Measurements from ENCODE around the gene SGK2. TPM values are rescaled to one million over a fixed set of nuclear protein-coding genes. Genes with fewer than 3 reads are reported as not detected.

The SGK2 gene
- total and polyA plus RNA-seq, 9 of the 15 experiments (the other 6 are each of a cell fraction or from before 2014, with no cell fraction given) = 0.07 to 0.31 (median 0.15) TPM; not detected in 2

- TF ChIP-seq, protein P1, sequence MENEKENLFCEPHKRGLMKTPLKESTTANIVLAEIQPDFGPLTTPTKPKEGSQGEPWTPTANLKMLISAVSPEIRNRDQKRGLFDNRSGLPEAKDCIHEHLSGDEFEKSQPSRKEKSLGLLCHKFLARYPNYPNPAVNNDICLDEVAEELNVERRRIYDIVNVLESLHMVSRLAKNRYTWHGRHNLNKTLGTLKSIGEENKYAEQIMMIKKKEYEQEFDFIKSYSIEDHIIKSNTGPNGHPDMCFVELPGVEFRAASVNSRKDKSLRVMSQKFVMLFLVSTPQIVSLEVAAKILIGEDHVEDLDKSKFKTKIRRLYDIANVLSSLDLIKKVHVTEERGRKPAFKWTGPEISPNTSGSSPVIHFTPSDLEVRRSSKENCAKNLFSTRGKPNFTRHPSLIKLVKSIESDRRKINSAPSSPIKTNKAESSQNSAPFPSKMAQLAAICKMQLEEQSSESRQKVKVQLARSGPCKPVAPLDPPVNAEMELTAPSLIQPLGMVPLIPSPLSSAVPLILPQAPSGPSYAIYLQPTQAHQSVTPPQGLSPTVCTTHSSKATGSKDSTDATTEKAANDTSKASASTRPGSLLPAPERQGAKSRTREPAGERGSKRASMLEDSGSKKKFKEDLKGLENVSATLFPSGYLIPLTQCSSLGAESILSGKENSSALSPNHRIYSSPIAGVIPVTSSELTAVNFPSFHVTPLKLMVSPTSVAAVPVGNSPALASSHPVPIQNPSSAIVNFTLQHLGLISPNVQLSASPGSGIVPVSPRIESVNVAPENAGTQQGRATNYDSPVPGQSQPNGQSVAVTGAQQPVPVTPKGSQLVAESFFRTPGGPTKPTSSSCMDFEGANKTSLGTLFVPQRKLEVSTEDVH (IDR thresholded peaks at IDR 0.05; ENCODE audit: low read depth, partially characterized antibody) = no peak
- TF ChIP-seq EP300 (IDR thresholded peaks at IDR 0.05; ENCODE audit: low read length) = peak; percentile 76; the same call in 1 of the 2 replicates
- TF ChIP-seq TEAD4 (IDR thresholded peaks at IDR 0.05; ENCODE audit: low read length) = peak; percentile 81
- TF ChIP-seq TEAD4 (CRISPR knock-in tag; IDR thresholded peaks at IDR 0.05; ENCODE audit: borderline replicate concordance) = no peak
- TF ChIP-seq, protein P2, sequence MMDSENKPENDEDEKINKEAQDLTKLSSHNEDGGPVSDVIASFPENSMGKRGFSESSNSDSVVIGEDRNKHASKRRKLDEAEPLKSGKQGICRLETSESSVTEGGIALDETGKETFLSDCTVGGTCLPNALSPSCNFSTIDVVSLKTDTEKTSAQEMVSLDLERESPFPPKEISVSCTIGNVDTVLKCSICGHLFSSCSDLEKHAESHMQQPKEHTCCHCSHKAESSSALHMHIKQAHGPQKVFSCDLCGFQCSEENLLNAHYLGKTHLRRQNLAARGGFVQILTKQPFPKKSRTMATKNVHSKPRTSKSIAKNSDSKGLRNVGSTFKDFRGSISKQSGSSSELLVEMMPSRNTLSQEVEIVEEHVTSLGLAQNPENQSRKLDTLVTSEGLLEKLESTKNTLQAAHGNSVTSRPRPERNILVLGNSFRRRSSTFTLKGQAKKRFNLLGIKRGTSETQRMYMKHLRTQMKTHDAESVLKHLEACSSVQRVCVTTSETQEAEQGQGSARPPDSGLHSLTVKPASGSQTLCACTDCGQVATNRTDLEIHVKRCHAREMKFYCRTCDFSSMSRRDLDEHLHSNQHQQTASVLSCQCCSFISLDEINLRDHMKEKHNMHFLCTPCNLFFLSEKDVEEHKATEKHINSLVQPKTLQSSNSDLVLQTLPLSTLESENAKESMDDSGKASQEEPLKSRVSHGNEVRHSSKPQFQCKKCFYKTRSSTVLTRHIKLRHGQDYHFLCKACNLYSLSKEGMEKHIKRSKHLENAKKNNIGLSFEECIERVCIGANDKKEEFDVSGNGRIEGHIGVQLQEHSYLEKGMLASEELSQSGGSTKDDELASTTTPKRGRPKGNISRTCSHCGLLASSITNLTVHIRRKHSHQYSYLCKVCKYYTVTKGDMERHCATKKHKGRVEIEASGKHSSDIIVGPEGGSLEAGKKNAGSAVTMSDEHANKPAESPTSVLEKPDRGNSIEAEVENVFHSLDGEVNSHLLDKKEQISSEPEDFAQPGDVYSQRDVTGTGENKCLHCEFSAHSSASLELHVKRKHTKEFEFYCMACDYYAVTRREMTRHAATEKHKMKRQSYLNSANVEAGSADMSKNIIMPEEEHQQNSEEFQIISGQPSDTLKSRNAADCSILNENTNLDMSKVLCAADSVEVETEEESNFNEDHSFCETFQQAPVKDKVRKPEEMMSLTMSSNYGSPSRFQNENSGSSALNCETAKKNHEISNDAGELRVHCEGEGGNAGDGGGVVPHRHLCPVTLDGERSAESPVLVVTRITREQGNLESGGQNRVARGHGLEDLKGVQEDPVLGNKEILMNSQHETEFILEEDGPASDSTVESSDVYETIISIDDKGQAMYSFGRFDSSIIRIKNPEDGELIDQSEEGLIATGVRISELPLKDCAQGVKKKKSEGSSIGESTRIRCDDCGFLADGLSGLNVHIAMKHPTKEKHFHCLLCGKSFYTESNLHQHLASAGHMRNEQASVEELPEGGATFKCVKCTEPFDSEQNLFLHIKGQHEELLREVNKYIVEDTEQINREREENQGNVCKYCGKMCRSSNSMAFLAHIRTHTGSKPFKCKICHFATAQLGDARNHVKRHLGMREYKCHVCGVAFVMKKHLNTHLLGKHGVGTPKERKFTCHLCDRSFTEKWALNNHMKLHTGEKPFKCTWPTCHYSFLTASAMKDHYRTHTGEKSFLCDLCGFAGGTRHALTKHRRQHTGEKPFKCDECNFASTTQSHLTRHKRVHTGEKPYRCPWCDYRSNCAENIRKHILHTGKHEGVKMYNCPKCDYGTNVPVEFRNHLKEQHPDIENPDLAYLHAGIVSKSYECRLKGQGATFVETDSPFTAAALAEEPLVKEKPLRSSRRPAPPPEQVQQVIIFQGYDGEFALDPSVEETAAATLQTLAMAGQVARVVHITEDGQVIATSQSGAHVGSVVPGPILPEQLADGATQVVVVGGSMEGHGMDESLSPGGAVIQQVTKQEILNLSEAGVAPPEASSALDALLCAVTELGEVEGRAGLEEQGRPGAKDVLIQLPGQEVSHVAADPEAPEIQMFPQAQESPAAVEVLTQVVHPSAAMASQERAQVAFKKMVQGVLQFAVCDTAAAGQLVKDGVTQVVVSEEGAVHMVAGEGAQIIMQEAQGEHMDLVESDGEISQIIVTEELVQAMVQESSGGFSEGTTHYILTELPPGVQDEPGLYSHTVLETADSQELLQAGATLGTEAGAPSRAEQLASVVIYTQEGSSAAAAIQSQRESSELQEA (IDR thresholded peaks at IDR 0.05; ENCODE audit: low read depth) = peak; percentile 52
- TF ChIP-seq ZC3H11A (IDR thresholded peaks at IDR 0.05; ENCODE audit: low read depth, low read length) = no peak
- TF ChIP-seq NFIC (IDR thresholded peaks at IDR 0.05) = 0 out of 2 replicates have a peak, but pooled peaks have one; percentile 24
- TF ChIP-seq SPI1 (IDR thresholded peaks at IDR 0.05; ENCODE audit: borderline replicate concordance, low read depth, low read length) = no peak
- TF ChIP-seq SRF (CRISPR knock-in tag; IDR thresholded peaks at IDR 0.05) = no peak
- TF ChIP-seq SMARCA4 (IDR thresholded peaks at IDR 0.05) = peak; percentile 39; the same call in 1 of the 2 replicates
- TF ChIP-seq ARID1B (IDR thresholded peaks at IDR 0.05) = peak; percentile 83
- no peak for TF ChIP-seq ZNF133 (CRISPR knock-in tag; IDR thresholded peaks at IDR 0.05)
- TF ChIP-seq TAF9B (IDR thresholded peaks at IDR 0.05; ENCODE audit: partially characterized antibody) = no peak
- TF ChIP-seq, protein P3, sequence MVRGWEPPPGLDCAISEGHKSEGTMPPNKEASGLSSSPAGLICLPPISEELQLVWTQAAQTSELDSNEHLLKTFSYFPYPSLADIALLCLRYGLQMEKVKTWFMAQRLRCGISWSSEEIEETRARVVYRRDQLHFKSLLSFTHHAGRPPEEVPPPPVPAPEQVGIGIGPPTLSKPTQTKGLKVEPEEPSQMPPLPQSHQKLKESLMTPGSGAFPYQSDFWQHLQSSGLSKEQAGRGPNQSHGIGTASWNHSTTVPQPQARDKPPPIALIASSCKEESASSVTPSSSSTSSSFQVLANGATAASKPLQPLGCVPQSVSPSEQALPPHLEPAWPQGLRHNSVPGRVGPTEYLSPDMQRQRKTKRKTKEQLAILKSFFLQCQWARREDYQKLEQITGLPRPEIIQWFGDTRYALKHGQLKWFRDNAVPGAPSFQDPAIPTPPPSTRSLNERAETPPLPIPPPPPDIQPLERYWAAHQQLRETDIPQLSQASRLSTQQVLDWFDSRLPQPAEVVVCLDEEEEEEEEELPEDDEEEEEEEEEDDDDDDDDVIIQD (CRISPR knock-in tag; IDR thresholded peaks at IDR 0.05) = no peak
- peak in 1 of 2 experiments; percentile 34; a peak in 1 of 4 replicates for TF ChIP-seq HDAC1 (IDR thresholded peaks at IDR 0.05)
- TF ChIP-seq DPF2 (IDR thresholded peaks at IDR 0.05) = peak; percentile 45; the same call in 1 of the 2 replicates
- no peak for TF ChIP-seq ZNF41 (CRISPR knock-in tag; conservative IDR thresholded peaks at IDR 0.05)
Measured at GRCh38 chr20:43516251-43516824, 42.5 kb upstream of the SGK2 start (continued).

Measured in K562 (cell line).